ENCODE data around the gene C11orf21. TPM values are rescaled to one million over a fixed set of nuclear protein-coding genes. Genes with fewer than 3 reads are reported as not detected.

C11orf21 gene
- total and polyA plus RNA-seq, 2 of the 8 experiments (the other 6 are each of a cell fraction or from before 2014, with no cell fraction given), result not detected

DNA sequence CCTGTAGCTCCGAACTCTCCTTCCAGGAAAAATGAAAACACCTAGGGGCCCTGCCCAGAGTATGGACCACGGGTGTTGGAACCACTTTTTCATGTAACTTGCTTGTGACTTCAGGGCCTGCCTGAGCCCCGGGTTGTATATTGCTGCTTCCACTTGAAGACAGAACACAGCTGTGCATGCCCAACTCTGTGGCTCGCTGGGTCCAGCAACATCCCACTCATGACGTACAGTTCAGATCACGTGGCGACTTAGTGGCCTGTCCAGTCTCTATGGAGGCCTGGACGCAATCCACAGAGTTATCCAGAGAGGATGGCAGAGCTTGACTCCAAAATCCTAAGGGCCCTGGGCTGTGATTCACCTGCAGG, 6.8 kb downstream of the C11orf21 start (continued):
- TF ChIP-seq, protein P1, sequence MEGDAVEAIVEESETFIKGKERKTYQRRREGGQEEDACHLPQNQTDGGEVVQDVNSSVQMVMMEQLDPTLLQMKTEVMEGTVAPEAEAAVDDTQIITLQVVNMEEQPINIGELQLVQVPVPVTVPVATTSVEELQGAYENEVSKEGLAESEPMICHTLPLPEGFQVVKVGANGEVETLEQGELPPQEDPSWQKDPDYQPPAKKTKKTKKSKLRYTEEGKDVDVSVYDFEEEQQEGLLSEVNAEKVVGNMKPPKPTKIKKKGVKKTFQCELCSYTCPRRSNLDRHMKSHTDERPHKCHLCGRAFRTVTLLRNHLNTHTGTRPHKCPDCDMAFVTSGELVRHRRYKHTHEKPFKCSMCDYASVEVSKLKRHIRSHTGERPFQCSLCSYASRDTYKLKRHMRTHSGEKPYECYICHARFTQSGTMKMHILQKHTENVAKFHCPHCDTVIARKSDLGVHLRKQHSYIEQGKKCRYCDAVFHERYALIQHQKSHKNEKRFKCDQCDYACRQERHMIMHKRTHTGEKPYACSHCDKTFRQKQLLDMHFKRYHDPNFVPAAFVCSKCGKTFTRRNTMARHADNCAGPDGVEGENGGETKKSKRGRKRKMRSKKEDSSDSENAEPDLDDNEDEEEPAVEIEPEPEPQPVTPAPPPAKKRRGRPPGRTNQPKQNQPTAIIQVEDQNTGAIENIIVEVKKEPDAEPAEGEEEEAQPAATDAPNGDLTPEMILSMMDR (IDR thresholded peaks at IDR 0.05; ENCODE audit: control extremely low read depth in 1 of 3, insufficient read depth in 1 of 3, low read depth in 1 of 3, low read length in 3 of 3), result no peak
- TF ChIP-seq RBBP5 (IDR thresholded peaks at IDR 0.05; ENCODE audit: borderline replicate concordance, low read depth, low read length) (no peak), SP4 (IDR thresholded peaks at IDR 0.05; ENCODE audit: low read length) (no peak), JUN (IDR thresholded peaks at IDR 0.05; ENCODE audit: low read depth, low read length) (no peak), GABPA (IDR thresholded peaks at IDR 0.05; ENCODE audit: borderline replicate concordance, insufficient read depth, low read length) (no peak), ZNF274 (IDR thresholded peaks at IDR 0.05; ENCODE audit: borderline replicate concordance, extremely low read depth, low read length) (no peak), FOSL1 (IDR thresholded peaks at IDR 0.05; ENCODE audit: insufficient read depth, low read depth, low read length) (no peak), KDM1A (IDR thresholded peaks at IDR 0.05; ENCODE audit: borderline replicate concordance, low read length) (no peak)

All from H1 (cell line).